ENCODE measurements around the gene NOL4L.

NOL4L gene

DNA sequence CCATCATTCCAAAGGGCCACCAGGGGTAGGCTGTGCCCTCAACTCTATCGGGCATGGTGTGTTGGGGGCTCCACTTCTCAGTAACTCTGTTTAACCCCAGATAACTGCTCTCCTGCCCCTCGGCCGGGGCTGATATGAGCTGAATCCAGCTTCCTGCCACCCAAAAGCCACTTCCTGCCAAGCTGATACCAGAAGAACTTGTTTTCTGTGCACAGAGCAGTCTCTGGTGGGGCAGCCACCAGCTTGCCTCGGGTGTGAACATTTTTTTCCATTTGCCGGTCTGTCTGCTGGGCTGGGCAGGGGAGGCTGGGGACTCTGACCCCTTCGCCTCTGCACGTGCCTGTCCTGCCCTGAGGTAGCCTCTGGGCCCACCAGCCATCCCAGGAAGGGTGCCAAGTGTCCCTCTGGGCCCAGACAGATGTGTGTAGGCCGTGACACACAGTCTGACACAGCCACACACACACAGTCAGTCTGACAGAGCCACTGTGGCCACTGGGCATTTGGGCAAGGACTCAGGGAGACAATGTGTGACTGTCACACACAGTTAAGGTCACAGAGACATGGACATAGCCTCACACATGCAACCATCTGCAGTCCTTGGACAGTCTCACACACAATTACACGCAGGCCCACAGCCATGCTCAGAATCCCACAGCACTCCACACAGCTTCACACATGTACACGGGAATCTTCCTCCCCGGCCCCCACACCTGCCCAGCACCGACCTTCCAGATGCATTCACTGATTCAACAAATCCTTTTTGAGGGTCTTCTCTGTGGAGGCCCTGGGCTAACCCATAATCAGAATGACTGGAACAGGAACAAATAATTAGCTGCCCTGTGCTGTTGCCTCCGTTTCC, 45.1 kb downstream of the NOL4L start:
- no peak for DNase-seq (ENCODE audit: low spot score)

DNA sequence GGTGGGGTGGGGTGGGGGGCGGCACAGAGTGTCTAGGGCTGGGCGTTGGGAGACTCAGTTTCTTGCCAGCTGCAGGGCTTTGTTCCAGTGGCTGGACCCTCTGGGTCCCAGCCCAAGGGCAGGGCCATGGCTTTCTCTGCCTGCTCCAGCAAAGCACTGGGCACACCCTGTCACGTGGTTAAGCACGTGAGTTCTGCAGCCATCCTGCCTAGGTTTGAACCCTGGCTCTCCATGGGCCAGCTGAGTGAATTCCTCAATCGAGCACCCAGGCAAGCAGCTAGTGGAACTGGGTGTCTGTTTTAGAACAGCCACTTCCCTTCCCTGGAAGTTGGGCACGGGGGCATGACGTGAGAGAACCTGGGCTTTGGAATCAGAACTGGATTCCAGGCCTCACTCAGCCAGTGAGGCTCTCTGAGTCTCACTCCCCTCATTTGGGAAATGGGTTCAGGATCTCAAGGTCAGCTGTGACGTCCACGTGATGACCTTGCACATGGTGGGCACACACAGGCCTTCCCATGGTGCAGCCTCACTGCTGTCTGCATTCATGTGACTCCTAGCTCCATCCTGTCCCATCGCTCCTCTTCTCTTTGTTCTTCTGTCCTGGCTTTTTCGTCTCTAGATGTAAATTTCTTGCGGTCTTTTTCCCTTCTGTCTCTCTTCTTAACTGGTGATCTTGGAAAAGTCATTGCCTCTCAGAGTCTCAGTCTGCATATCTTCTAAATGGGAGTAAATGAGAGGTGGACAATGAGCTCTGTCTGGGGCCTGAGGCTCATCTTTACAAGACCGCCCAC, 45.9 kb downstream of the NOL4L start:
- DNase-seq (ENCODE audit: low spot score) = no peak

DNA sequence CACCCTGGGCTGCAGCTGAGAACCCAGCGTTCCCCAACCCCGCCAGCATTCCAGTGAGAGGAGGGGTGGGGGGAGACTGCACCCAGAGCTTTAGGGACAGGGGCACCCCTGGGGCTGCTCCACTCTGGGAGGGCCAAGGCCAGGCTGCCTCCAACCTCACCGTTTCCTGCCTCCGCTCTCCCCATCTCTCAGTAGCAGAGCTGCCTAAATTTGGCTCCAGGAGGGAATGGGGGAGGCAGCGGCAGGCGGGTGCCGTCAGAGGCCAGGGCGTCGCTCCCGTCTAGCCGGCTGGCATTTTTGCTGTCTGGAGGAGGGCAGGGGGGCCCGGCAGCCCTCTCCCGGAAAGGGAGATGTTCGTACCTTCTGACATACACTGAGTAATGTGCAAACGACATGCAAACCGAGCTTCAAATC, 46.6 kb downstream of the NOL4L start:
- DNase-seq (ENCODE audit: low spot score) = no peak

DNA sequence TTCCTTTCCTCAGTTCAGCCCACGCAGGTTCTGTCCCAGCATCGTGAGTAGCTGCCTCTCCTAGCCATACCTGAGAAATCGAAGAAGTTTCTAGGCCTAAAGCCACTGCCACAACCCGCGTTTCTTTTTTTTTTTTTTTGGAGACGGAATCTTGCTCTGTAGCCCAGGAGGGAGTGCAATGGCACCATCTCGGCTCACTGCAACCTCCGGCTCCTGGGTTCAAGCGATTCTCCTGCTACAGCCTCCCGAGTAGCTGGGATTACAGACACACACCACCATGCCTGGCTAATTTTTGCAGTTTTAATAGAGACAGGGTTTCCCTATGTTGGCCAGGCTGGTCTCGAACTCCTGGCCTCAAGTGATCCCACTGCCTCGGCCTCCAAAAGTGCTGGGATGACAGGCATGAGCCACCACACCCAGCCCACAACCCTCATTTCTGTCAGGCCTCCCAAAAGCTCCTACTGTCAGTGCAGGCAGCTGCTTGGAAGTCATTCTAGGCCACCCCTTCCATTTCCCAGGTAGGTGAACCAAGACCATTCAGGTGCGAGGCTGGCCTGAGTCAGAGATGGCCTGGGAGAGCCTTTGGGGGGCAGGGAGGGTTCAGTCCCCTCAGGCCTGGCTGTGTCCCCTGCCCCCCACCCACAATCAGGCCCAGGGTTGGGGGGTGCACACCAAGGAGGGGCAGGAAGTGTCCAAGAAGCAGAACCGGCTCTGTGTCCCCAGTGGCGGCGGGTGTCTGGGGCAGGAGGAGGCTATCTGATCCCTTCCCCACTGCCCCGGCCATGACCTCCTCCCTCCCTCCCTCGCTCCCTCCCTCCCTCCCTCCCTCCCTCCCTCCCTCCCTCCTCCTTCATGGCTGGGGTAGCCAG, 47.2 kb downstream of the NOL4L start:
- DNase-seq (ENCODE audit: low spot score) = no peak

DNA sequence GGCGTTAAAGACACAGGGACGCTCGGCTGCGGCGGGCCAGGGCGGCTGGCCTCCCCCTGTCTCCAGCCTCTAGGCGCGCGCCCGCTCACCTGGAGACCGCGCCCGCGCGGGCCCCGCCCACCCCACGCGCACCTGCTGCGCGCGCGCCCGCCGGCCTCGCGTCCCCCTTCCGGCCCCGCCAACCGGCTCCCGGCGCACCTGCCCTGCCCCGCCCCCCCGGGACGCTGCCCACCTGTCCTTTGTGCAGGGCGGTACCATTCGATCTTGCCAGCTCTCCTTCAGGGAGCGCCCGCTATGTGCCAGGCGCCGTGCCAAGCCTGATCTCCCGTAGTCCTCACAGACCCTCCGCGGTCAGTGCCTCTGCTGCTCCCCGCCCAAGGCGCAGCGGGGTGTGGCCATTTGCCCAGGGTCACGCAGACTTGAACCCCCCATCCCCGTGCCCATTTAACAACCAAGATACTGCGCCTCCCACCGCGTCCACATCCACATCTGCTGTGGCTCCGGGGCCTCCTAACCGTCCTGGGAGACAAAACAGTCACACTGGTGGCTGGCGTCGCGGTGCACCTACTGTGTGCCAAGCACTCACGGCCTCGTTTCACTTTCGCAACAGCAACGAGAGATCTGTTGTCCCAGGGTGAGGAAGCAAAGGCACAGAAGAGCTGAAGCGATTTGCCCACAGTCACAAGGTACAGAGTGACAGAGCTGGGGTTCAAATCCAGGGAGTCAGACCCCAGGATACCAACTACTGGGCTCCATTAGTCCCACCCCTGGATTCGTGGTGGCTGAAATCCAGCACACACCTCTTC, 48.1 kb downstream of the NOL4L start:
- DNase-seq (ENCODE audit: low spot score) = no peak

DNA sequence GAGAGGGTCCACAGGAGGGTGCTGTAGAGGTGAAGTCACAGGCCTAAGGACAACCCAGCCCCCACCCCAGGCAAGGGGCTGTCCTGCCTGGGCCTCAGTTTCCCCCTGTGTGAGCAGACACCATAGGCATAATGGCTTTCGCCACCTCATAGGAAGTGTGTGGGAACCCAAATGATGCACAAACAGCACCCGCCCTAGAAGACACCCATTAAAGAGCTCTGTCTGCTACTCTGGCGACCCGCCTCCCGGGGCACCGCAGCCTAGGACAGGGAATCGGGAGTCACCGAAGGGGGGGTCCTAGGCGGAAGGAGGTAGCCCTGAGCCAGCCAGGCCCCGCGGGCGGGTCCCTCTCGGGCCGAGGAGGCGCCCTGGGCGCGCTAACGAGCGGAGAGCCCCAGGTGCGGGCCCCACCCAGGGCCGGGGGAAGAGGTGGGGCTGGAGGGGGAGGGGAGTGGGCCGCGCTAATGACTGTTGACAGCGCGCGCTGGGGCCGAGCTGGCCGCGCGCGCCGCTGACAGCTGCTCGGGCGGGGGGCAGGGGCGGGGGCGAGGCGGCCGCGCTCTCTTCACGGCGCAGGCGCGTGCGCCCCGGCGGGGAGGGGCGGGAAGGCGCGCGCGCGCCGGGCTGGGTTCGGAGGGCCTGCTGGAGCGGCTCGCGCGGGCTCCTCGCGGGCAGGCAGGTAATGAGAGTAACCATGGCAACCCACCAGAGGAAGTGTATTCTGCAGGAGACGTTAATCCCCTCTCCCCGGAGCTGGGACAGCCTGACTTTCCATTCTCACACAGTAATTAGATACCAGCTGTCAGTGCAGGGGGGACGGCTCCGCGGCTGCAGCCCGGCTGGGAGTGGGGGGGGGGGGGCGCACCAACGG, 48.9 kb downstream of the NOL4L start:
- DNase-seq (ENCODE audit: low spot score) = peak; percentile 90

DNA sequence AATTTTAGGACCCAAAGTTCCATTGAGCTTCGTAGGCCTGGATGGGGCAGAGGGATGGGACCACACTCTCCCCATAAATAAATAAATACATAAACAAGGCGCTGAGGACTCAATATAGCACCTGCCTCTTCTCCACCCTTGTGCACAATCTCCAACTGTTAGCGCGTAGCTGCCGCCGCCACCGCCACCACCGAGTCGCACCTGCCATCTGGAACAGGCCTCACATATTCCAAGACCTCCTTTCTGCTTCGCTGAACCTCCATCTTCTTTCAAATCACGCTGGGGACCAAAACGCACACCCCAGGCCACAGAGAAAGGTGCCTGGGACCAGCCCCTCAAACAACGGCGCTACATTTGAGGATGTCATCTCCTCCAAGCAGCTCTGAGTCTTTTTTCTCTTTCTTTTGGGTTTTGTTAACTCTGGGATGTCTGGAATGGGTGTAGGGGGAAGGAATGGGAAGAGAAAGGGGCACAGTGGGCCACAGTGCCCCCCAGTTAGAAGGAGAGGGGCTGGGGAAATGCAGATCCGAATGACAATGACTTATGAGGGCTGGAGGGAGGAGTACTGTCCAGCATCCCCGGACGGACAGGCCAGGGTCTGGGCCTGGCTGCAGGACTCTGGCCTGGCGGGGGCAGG, 49.7 kb downstream of the NOL4L start:
- no peak for DNase-seq (ENCODE audit: low spot score)

DNA sequence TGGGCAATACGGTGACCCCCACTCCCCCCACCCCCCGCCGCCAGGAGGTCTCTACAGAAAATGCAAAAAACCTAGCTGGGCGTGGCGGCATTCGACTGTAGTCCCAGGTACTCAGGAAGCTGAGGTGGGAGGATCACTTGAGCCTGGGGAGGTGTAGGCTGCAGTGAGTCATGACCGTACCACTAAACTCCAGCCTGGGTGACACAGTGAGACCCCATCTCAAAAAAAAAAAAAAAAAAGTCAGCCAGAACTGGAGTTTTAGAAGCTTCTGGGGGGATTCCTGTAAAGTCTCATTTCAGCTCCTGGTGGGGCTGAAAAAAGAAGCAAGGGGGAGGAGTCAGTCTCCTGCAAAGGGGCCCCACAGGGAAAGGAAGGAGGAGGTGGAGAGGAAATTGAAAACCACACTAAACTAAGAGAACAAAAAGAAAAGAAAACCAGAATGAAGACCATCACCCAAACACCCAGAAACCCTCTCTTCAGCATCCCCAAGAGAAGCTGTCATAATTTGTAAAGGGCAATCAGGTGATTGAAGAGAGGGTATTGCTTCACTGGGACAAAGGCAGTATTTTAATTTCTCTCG, 50.4 kb downstream of the NOL4L start:
- no peak for DNase-seq (ENCODE audit: low spot score)

DNA sequence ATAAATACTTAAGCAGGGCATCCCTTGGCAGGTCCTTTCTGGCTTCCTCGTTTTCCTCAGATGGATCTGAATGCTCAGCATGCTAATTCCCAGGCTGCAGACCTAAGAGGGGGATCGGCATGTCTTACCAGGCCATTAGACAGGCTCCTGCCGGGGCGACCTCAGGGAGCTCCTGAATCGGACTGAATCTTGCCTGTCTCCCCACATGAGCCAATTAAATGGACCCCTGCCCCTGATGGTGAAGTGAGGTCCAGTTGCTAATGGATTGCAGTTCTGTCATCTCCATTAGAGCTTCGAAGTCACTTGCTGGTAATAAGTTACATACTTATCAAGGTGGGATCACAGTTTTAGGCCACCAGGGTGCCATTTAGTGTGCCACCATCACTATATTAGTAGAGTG, 51.4 kb downstream of the NOL4L start:
- DNase-seq (ENCODE audit: low spot score) = no peak

DNA sequence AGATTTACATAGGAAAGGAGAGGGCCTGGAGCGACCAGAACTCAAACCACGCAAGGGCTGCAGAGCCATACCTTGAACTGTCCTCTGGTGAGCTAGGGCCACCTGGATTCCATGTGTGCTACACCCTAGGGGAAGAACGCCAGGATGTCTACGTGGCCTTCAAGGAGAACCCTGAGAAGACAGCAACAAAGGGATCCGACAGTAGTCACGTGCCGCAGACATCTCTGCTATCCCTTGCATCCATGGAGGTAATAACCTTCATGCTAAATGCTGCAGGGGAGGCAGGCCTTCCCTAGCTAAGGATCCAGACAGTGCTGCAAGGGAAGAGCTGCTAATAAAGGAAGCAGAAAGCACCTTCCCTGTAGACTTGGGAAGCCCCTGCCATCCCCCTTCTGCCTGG, 52.9 kb downstream of the NOL4L start:
- no peak for DNase-seq (ENCODE audit: low spot score)

DNA sequence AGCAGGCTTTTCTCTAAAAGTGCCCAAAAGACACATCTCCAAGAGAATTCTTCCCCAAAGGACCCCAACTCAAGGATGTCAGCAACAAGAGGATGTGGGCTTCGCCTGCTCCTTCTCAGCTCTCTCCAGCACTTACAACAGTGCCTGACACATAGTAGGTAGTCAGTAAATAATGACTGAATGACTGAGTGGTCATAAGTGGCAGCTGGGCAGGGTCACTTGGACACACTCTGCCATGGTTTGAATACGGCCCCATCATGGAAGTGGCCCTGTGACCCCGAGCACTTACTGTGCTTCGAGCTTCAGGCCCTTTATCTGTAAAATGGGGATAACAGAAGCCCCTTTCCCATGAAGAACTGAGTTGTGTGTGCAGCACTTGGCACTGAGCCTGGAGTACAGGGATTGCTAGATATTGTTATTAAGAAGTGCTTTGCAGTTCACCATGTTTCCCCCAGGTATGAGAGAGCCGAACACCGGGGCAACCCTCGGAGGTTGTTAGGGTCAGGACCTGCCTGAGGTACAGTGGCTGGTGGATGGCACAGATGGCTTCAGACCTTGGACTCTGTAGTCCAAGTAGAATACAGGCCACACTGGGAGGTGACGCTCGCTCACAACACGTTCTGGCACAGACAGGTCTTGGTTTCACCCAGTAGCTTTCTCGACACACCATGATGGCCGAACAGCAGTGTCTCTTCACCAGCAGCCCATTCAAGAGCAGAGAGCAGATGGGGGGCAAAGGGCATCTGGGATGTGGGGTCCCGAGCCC, 56.0 kb downstream of the NOL4L start:
- no peak for DNase-seq (ENCODE audit: low spot score)

DNA sequence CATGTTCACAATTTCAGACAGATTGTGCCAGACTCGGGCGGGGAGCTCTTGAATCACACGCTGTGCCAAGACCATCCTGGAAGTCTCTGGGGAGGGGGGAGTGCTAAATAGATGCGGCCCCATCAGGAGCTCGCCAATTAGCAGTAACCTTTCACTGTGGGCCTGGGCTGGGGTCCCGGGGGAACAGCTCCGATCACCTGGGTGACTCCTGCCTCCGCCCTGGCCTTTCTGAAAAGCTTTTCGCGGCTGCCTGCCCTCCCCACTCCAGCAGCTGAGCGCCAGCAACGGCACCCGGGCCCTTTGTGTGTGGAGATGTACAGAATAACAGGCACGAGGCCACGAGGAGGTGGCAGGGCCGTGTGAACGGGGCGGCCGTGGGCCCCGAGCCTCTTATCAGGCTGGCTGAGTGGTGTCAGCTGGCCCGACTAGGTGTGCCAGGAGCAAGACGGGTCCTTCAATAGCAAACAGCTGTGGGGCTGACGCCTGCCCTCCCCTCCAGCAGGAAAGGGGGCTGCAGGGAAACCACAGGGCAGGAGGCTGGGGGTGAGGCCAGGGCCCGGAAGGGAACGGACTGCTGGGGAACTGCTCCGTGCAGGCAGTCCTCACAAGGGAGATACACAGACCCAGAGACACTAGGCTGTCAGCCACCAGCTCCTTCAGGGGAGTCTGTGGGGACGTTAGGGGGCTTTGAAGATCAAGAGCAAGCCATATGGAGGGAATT, 56.8 kb downstream of the NOL4L start:
- DNase-seq (ENCODE audit: low spot score) = no peak

DNA sequence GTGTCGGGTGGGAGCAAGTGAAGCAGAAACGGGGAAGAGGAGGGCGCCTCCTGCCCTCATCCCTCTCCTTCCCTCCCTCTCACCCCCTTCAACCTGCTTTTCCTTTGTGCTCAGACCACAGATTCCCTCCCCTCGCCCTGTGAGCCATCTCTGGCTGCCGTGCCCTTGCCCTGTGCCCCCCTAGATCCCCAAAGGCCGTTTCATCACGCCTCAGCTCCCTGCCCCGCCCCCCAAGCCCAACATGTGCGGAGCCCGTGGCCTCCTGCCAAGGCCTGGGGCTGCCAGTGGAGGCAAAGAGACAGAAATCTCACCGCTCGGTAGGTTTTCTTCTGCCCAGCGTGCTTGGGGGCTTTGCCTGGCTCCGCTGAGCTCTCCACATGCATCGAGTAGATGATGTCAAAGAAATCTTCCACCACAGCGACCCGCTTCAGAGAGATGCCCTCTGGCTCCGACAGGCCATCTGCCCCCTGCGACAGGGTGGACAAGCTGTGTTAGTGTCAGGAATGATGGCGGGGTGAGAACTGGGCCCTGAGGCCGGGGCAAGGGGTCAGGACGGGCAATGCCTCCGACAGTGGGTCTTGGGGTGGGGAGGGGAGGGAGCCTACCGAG, 57.6 kb downstream of the NOL4L start:
- no peak for DNase-seq (ENCODE audit: low spot score)

DNA sequence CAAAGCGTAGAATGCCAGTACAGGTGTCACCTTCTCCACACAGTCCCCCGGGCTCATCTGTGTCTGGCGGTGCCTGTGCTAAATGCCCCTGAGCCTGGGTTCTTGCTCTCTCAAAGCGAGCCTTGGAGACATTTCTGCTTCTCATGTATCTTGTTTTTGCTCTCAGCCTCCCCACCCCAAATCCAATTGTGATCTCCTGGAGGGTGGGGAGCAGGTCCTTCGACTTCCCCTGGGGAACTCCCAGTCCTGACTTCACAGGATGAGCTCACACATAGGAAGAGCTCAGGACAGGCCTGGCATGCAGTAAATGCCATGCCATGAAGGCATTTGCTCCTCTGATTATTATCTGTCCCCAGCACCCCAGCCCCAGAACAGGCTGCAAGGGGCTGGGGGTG, 58.1 kb downstream of the NOL4L start:
- DNase-seq (ENCODE audit: low spot score) = no peak

DNA sequence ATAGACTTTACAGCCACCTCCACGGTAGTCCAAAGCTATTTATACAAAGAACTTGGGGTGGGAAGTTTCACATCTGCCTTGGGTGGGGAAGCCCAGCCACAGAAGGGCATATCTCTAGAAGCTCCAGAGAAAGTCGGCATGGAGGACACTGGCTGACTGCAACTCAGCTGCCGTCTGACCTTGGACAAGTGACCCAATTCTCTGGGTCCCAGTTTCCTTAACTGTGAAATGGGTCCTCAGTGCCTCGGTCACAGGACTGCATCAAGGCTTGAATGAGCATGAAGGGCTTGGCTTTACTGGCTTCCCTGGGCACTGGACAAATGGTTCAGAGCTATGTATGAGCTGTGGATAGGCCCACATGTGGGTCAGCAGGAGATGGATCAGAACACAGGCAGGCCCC, 58.6 kb downstream of the NOL4L start:
- DNase-seq (ENCODE audit: low spot score) = no peak

DNA sequence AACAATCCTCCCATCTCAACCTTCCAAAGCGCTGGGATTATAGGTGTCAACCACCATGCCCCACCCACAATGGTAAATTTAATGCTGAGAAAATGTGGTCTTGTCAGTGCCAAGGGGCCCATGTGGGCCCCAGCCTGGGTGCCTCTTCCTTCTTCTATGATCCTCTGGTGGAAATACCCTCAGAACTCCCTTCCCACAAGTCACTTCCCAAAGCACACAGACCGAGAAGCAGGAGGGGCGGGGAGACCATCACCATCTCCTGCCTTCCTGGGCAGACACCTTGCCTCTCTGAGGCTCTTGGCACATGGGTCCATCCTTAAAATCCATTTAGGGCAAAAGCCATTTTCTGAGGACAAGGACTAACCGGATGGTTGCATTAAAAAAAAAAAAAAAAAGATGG, 59.0 kb downstream of the NOL4L start:
- DNase-seq (ENCODE audit: low spot score) = no peak

DNA sequence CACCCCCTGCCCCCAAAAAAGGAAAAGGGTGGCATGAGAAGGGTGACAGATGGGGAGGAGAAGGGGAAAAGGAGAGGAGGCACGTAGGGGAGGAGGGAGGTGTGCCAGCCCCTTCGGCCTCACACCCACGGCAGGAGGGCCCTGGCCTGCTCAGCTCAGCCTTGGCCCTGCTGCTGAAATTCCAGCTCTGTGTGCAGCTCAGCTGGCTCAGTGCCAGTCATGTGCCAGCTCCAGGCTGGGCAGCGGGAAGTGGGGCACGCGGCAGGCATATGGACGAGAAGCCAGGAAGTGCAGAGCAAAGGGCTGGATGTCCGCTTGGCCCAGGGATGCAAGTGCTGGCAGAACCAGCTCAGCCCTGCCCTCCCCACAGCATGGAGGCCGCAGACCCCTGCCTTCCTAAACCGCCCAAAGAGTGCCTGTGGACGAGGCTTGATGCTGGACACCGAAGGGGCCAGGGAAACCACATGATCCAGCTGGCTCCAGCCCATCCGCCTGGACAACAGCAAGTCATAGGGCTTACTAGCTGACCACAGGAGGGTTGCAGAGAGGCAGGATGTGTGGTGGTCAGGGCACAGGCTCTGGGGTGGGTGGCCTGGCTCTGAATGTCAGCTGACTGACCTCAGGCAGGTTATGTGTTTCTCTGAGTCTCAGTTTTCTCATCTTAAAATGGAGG, 60.2 kb downstream of the NOL4L start:
- DNase-seq (ENCODE audit: low spot score) = no peak
